Kidney (tissue), 14 donors: Measurements from ENCODE around the gene LEMD2. TPM values are rescaled to one million over a fixed set of nuclear protein-coding genes. Genes with fewer than 3 reads are reported as not detected.

Source experiments
- DNase-seq, 5 donors: peaks; one replicate each; pipeline ENCODE4 v3.0.0-alpha.2; 2013 to 2020
- FAIRE-seq: peaks from 2 replicates; lab custom pipeline; 2012; peaks lifted over from hg19 to GRCh38; lab: Jason Lieb, UNC
- H3K27ac ChIP-seq, 2 donors: one replicate each; pipeline ENCODE4 v1.7.0; 2013; ENCODE audit warnings: low read depth in 2 of 2, low read length in 2 of 2, inconsistent platforms in 1 of 2
- H3K27me3 ChIP-seq: one replicate; pipeline ENCODE4 v1.7.1; 2013; ENCODE audit warnings: low read length, inconsistent platforms; ENCODE audit not compliant: control insufficient read depth, insufficient read depth
- H3K36me3 ChIP-seq, 3 donors: one replicate each; pipeline versions ENCODE4 v1.7.0 to v1.7.1; 2013; ENCODE audit warnings: low read length in 3 of 3, control low read depth in 1 of 3, inconsistent platforms in 1 of 3; ENCODE audit not compliant: insufficient read depth in 3 of 3, control insufficient read depth in 2 of 3
- H3K4me1 ChIP-seq, 3 donors: one replicate each; pipeline versions ENCODE4 v1.7.0 to v1.7.1; 2013; ENCODE audit warnings: low read length in 3 of 3, inconsistent platforms in 1 of 3, low read depth in 1 of 3; ENCODE audit not compliant: control insufficient read depth in 2 of 3, insufficient read depth in 2 of 3
- H3K4me3 ChIP-seq, 3 donors: one replicate each; pipeline versions ENCODE4 v1.7.0 to v1.8.1; 2013; ENCODE audit warnings: low read length in 3 of 3, control low read depth in 1 of 3, inconsistent platforms in 1 of 3
- H3K9ac ChIP-seq, 3 donors: one replicate each; pipeline versions ENCODE4 v1.7.0 to v1.7.1; 2013; ENCODE audit warnings: low read length in 3 of 3, control low read depth in 1 of 3, inconsistent platforms in 1 of 3
- H3K9me3 ChIP-seq, 3 donors: one replicate each; pipeline versions ENCODE4 v1.7.0 to v1.7.1; 2013; ENCODE audit warnings: low read length in 3 of 3, control low read depth in 1 of 3, inconsistent platforms in 1 of 3; ENCODE audit not compliant: control insufficient read depth in 2 of 3, insufficient read depth in 1 of 3
- intact Hi-C: fragments of 100-400 bp; cut with DNase I; formaldehyde crosslinking; loops from one replicate; pipeline ENCODE4 v1.11.1; 2022
- polyA plus RNA-seq: library from polyadenylated mRNA; stranded (reverse); fragments of 350-450 nt; fragmentation: Illumina TruSeq; extraction: RNeasy Lipid Tissue Mini Kit (QIAGEN cat#74804); gene quantifications from one replicate; pipeline ENCODE4 v1.2.3, GENCODE V29; 2014; ENCODE audit warnings: low read depth, low replicate concordance; ENCODE audit not compliant: insufficient read depth
- total RNA-seq: library from RNA; stranded (reverse); fragmentation: NEBNext Ultra II Directional; extraction: Animal tissue kit (Norgen Biotek cat#: 25700); gene quantifications from one replicate; pipeline ENCODE4 v1.2.1, GENCODE V29; 2021
- TF ChIP-seq, protein P1 (sequence below): IDR thresholded peaks from 3 replicates; pipeline ENCODE4 v1.5.1; 2012; ENCODE audit warnings: mild to moderate bottlenecking, moderate library complexity, borderline replicate concordance; ENCODE audit not compliant: insufficient read depth; ENCODE audit errors: extremely low read depth
- donor health status: control.
- donor health status: control.
- donor health status: control.
- donor health status: control.
- donor health status: control.
- donor health status: DM: yes; HTN: yes; CAD: no.
- donor health status: Normal renal cell carcinoma (clear cell type).

Gene LEMD2
- total and polyA plus RNA-seq, 2 donors from 2014 or later: 36.4 to 57.1 TPM

- FAIRE-seq: no peak
- no peak overlapping the region for H3K4me3 ChIP-seq
- TF ChIP-seq, protein P1, sequence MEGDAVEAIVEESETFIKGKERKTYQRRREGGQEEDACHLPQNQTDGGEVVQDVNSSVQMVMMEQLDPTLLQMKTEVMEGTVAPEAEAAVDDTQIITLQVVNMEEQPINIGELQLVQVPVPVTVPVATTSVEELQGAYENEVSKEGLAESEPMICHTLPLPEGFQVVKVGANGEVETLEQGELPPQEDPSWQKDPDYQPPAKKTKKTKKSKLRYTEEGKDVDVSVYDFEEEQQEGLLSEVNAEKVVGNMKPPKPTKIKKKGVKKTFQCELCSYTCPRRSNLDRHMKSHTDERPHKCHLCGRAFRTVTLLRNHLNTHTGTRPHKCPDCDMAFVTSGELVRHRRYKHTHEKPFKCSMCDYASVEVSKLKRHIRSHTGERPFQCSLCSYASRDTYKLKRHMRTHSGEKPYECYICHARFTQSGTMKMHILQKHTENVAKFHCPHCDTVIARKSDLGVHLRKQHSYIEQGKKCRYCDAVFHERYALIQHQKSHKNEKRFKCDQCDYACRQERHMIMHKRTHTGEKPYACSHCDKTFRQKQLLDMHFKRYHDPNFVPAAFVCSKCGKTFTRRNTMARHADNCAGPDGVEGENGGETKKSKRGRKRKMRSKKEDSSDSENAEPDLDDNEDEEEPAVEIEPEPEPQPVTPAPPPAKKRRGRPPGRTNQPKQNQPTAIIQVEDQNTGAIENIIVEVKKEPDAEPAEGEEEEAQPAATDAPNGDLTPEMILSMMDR: no peak
- no peaks in the 10 kb centered on the region for H3K4me1 ChIP-seq
- intact Hi-C loops: no loop called here
- DNase-seq: peak in 1 of 5 donors; percentile 45
- no peaks in the 10 kb centered on the region for H3K27me3 ChIP-seq
- H3K27ac ChIP-seq: no peak overlapping the region
- H3K36me3 ChIP-seq: no peaks in the 10 kb centered on the region
- H3K9ac ChIP-seq: no peak overlapping the region
- H3K9me3 ChIP-seq: no peaks in the 10 kb centered on the region
These were observed 20.7 kb upstream of the LEMD2 start for GRCh38 chr6:33809594-33809993.

DNA sequence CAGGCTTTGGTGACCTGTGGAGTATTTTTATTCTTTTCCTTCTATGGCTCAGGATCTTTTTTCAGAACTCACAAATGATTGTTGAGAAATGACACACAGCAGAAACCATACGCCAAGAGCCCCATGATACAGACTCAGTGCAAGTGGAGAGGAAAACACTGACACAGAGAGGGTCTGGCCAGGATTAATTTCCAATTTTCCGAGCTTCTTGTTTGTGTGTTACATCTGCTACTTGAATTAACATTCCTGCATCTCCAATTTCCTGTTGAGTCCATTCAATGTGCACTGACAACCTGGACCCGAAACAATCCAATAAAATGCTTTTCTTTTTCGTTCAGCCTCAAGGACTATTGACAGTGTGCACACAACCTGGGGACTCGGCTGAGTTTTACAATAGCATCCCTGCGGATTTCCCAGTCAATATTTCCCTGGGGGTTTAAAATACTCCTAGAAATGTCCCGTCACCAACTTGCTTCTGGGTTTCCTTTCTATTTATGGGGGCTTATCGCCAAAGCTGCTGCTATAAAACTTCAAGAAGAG, 19.8 kb upstream of the LEMD2 start:
- FAIRE-seq (no peak), DNase-seq (peak in 2 of 5 donors; percentile 17 to 47)
- Histone ChIP-seq H3K4me1 (no peaks in the 10 kb centered on the region), H3K27me3 (no peaks in the 10 kb centered on the region), H3K4me3 (no peak overlapping the region), H3K9me3 (no peaks in the 10 kb centered on the region), H3K27ac (no peak overlapping the region), H3K9ac (no peak overlapping the region), H3K36me3 (no peaks in the 10 kb centered on the region)
- intact Hi-C loops: no loop called here
- TF ChIP-seq, protein P1: no peak

GRCh38 chr6:33807606-33808005, 18.7 kb upstream of the LEMD2 start:
- Histone ChIP-seq H3K9ac (no peak overlapping the region), H3K27me3 (no peaks in the 10 kb centered on the region), H3K9me3 (no peaks in the 10 kb centered on the region), H3K4me1 (no peaks in the 10 kb centered on the region), H3K27ac (no peak overlapping the region), H3K4me3 (no peak overlapping the region), H3K36me3 (no peaks in the 10 kb centered on the region)
- DNase-seq: peak in 1 of 5 donors; percentile 11
- FAIRE-seq: no peak
- TF ChIP-seq, protein P1: no peak
- intact Hi-C loops: no loop called here

DNA sequence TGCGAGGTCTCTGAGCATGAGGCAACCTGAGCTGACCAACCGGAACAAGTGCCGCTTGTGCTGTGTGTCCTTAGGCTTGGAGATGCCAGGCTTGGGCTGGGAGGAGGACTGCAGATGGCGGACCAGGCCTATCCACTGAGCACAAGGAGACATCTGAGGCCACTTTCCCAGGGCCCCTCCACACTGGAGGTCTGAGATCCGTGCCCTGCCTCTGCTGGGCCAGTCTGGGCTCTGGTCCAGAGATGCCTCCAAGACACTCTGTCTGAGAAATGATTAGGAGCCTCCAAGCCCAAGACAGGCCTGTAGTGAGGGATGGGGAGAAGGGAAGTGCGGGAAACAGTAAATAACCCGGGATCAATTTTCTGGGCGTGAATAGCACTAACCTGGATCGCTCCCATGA, 17.9 kb upstream of the LEMD2 start:
- H3K27ac ChIP-seq: no peak overlapping the region
- H3K4me3 ChIP-seq: no peak overlapping the region
- H3K9me3 ChIP-seq: no peaks in the 10 kb centered on the region
- no peak overlapping the region for H3K9ac ChIP-seq
- H3K36me3 ChIP-seq: no peaks in the 10 kb centered on the region
- FAIRE-seq: no peak
- peak in 1 of 5 donors; percentile 55 for DNase-seq
- intact Hi-C loops: no loop called here
- TF ChIP-seq, protein P1: no peak
- no peaks in the 10 kb centered on the region for H3K27me3 ChIP-seq
- no peaks in the 10 kb centered on the region for H3K4me1 ChIP-seq
